HepG2 (cell line): Measurements from ENCODE around the gene SLC29A1. TPM values are rescaled to one million over a fixed set of nuclear protein-coding genes. Genes with fewer than 3 reads are reported as not detected.
A peak's percentile ranks its signal among the peaks of the same experiment; 100 is the strongest.

ENCODE experiments used
- ATAD3A ChIP-seq: sonication (generic); formaldehyde crosslinking; IDR thresholded peaks from 2 replicates; pipeline ENCODE4 v1.4.0; 2020; ENCODE audit warnings: missing genetic modification reagents
- BRCA1 ChIP-seq: sonication (generic); formaldehyde crosslinking; IDR thresholded peaks from 2 replicates; pipeline ENCODE4 v1.4.0; 2020; ENCODE audit warnings: missing genetic modification reagents
- CEBPB ChIP-seq: IDR thresholded peaks from 2 replicates; pipeline ENCODE4 v1.6.1; 2011; ENCODE audit warnings: low read depth, low read length, improper control_type of control experiment, borderline replicate concordance
- GPN1 ChIP-seq: sonication (generic); formaldehyde crosslinking; IDR thresholded peaks from 2 replicates; pipeline ENCODE4 v1.5.1; 2020; ENCODE audit warnings: missing genetic modification reagents, borderline replicate concordance
- MIER2 ChIP-seq: IDR thresholded peaks from 2 replicates; pipeline ENCODE4 v1.6.1; 2016; ENCODE audit warnings: missing biosample characterization, missing genetic modification reagents
- MIER3 ChIP-seq: IDR thresholded peaks from 2 replicates; pipeline ENCODE4 v1.6.1; 2016; ENCODE audit warnings: missing compliant biosample characterization, borderline replicate concordance
- NFYB ChIP-seq: sonication (generic); formaldehyde crosslinking; IDR thresholded peaks from 2 replicates; pipeline ENCODE4 v1.4.0; 2020; ENCODE audit warnings: missing genetic modification reagents
- PAF1 ChIP-seq: IDR thresholded peaks from 2 replicates; pipeline ENCODE4 v1.6.1; 2016; ENCODE audit warnings: missing genetic modification reagents, missing compliant biosample characterization
- PAWR ChIP-seq: sonication (generic); formaldehyde crosslinking; IDR thresholded peaks from 2 replicates; pipeline ENCODE4 v1.4.0; 2020; ENCODE audit warnings: missing genetic modification reagents, mild to moderate bottlenecking, borderline replicate concordance
- POLR2A ChIP-seq, 2 experiments: IDR thresholded peaks; 2 replicates each; pipeline ENCODE4 v1.6.1; 2011; ENCODE audit warnings: low read depth in 2 of 2, low read length in 2 of 2, mild to moderate bottlenecking in 1 of 2, moderate library complexity in 1 of 2; ENCODE audit not compliant: insufficient read depth in 1 of 2
- POLR2AphosphoS2 ChIP-seq: IDR thresholded peaks from 2 replicates; pipeline ENCODE4 v1.6.1; 2011; ENCODE audit warnings: low read depth, low read length, improper control_type of control experiment
- RFXANK ChIP-seq: IDR thresholded peaks from 2 replicates; pipeline ENCODE4 v1.6.1; 2016
- SATB2 ChIP-seq: sonication (generic); formaldehyde crosslinking; IDR thresholded peaks from 2 replicates; pipeline ENCODE4 v1.5.0; 2020; ENCODE audit warnings: missing genetic modification reagents
- SMAD1 ChIP-seq: sonication (generic); formaldehyde crosslinking; IDR thresholded peaks from 2 replicates; pipeline ENCODE4 v1.4.0; 2020; ENCODE audit warnings: missing genetic modification reagents, low read depth, mild to moderate bottlenecking, borderline replicate concordance
- SMARCE1 ChIP-seq: fragments of 450-650 bp; IDR thresholded peaks from 2 replicates; pipeline ENCODE4 v1.6.1; 2017; ENCODE audit warnings: borderline replicate concordance
- SOX13 ChIP-seq, 3 experiments: fragments of 450-650 bp in 1 of 3; sonication (generic) in 1 of 3; formaldehyde crosslinking in 1 of 3; IDR thresholded peaks in 2 of 3; conservative IDR thresholded peaks in 1 of 3; 2 replicates each; pipeline versions ENCODE4 v1.5.0 to v1.6.1; 2016 to 2020; ENCODE audit warnings: antibody characterized with exemption in 1 of 3, mild to moderate bottlenecking in 1 of 3, missing compliant biosample characterization in 1 of 3, missing genetic modification reagents in 1 of 3, moderate library complexity in 1 of 3
- SP5 ChIP-seq: IDR thresholded peaks from 2 replicates; pipeline ENCODE4 v1.6.1; 2016; ENCODE audit warnings: low read depth, borderline replicate concordance
- ZFP36 ChIP-seq: fragments of 150-350 bp; IDR thresholded peaks from 2 replicates; pipeline ENCODE4 v1.6.1; 2018; ENCODE audit warnings: borderline replicate concordance, low read length, low read depth; ENCODE audit not compliant: partially characterized antibody
- ZFP91 ChIP-seq: sonication (generic); formaldehyde crosslinking; IDR thresholded peaks from 2 replicates; pipeline ENCODE4 v1.9.0; 2022; ENCODE audit warnings: missing genetic modification reagents, mild to moderate bottlenecking, borderline replicate concordance
- ZNF24 ChIP-seq: fragments of 450-650 bp; IDR thresholded peaks from 2 replicates; pipeline ENCODE4 v1.6.1; 2017; ENCODE audit warnings: antibody characterized with exemption, mild to moderate bottlenecking
- ZNF30 ChIP-seq: sonication (generic); formaldehyde crosslinking; IDR thresholded peaks from 2 replicates; pipeline ENCODE4 v1.5.0; 2020; ENCODE audit warnings: mild to moderate bottlenecking, missing genetic modification reagents
- ZNF414 ChIP-seq: sonication (generic); formaldehyde crosslinking; IDR thresholded peaks from 2 replicates; pipeline ENCODE4 v1.5.0; 2020; ENCODE audit warnings: missing genetic modification reagents
- ZNF430 ChIP-seq: sonication (generic); formaldehyde crosslinking; IDR thresholded peaks from 2 replicates; pipeline ENCODE4 v1.9.0; 2021; ENCODE audit warnings: mild to moderate bottlenecking, missing genetic modification reagents
- ZNF761 ChIP-seq: sonication (generic); formaldehyde crosslinking; conservative IDR thresholded peaks from 2 replicates; pipeline ENCODE4 v1.4.0; 2020; ENCODE audit warnings: mild to moderate bottlenecking, missing genetic modification reagents
- ZZZ3 ChIP-seq: sonication (generic); formaldehyde crosslinking; IDR thresholded peaks from 2 replicates; pipeline ENCODE4 v1.4.0; 2020; ENCODE audit warnings: missing genetic modification reagents, mild to moderate bottlenecking, borderline replicate concordance
- polyA plus RNA-seq, 8 experiments: library from polyadenylated mRNA; depleted of rRNA in 3 of 8; stranded (reverse) in 7 of 8; unstranded in 1 of 8; fragments of >200 nt; fragmentation: Illumina TruSeq in 4 of 8; extraction: Trizol in 4 of 8; gene quantifications; 2 replicates each; pipeline versions ENCODE4 v1.2.1 to v1.2.3, GENCODE V29; 2011 to 2016; ENCODE audit warnings: low read depth in 4 of 8, missing spikeins in 1 of 8, mixed read lengths in 1 of 8; ENCODE audit not compliant: insufficient read depth in 1 of 8
- total RNA-seq, 5 experiments: library from RNA; depleted of rRNA; stranded (reverse); fragments of >200 nt; fragmentation: Illumina TruSeq; extraction: Trizol; gene quantifications; 2 replicates each; pipeline ENCODE4 v1.2.3, GENCODE V29; 2016; ENCODE audit warnings: low read depth in 1 of 5
- TF ChIP-seq, protein P1 (sequence below): sonication (generic); formaldehyde crosslinking; IDR thresholded peaks from 2 replicates; pipeline ENCODE4 v1.4.0; 2020; ENCODE audit warnings: low read depth, missing genetic modification reagents

Gene SLC29A1
- total and polyA plus RNA-seq, 2 of the 13 experiments (the other 11 are each of a cell fraction or from before 2014, with no cell fraction given) = 43.2 to 106 TPM

- TF ChIP-seq POLR2AphosphoS2 (no peak), ZFP36 (no peak), BRCA1 (peak; percentile 87; the same call in 1 of the 2 replicates), SATB2 (CRISPR knock-in tag) (peak; percentile 70; the same call in 1 of the 2 replicates), GPN1 (CRISPR knock-in tag) (no peak), SP5 (CRISPR knock-in tag) (peak; percentile 76), ZNF30 (CRISPR knock-in tag) (no peak), CEBPB (no peak), ZZZ3 (no peak; the same call in 1 of the 2 replicates), ZFP91 (CRISPR knock-in tag) (peak; percentile 64; the same call in 1 of the 2 replicates), ZNF761 (CRISPR knock-in tag) (peak; percentile 76; the same call in 1 of the 2 replicates), ZNF24 (no peak), PAF1 (no peak), SOX13 (IDR thresholded peaks at IDR 0.05) (no peak), SOX13 (CRISPR knock-in tag; conservative IDR thresholded peaks at IDR 0.05 in 1 of 2, IDR thresholded peaks at IDR 0.05 in 1 of 2) (no peak), RFXANK (CRISPR knock-in tag) (no peak), SMAD1 (CRISPR knock-in tag) (peak; percentile 59; the same call in 1 of the 2 replicates), MIER3 (peak; percentile 34; the same call in 1 of the 2 replicates), POLR2A (IDR thresholded peaks at IDR 0.05; ENCODE audit: insufficient read depth in 1 of 2, low read depth in 2 of 2, low read length in 2 of 2) (no peak), ATAD3A (no peak), ZNF430 (peak; percentile 75), NFYB (peak; percentile 58), MIER2 (CRISPR knock-in tag) (0 out of 2 replicates have a peak, but pooled peaks have one; percentile 47), PAWR (CRISPR knock-in tag) (no peak), SMARCE1 (no peak), ZNF414 (CRISPR knock-in tag) (no peak; the same call in 1 of the 2 replicates)
- TF ChIP-seq, protein P1, sequence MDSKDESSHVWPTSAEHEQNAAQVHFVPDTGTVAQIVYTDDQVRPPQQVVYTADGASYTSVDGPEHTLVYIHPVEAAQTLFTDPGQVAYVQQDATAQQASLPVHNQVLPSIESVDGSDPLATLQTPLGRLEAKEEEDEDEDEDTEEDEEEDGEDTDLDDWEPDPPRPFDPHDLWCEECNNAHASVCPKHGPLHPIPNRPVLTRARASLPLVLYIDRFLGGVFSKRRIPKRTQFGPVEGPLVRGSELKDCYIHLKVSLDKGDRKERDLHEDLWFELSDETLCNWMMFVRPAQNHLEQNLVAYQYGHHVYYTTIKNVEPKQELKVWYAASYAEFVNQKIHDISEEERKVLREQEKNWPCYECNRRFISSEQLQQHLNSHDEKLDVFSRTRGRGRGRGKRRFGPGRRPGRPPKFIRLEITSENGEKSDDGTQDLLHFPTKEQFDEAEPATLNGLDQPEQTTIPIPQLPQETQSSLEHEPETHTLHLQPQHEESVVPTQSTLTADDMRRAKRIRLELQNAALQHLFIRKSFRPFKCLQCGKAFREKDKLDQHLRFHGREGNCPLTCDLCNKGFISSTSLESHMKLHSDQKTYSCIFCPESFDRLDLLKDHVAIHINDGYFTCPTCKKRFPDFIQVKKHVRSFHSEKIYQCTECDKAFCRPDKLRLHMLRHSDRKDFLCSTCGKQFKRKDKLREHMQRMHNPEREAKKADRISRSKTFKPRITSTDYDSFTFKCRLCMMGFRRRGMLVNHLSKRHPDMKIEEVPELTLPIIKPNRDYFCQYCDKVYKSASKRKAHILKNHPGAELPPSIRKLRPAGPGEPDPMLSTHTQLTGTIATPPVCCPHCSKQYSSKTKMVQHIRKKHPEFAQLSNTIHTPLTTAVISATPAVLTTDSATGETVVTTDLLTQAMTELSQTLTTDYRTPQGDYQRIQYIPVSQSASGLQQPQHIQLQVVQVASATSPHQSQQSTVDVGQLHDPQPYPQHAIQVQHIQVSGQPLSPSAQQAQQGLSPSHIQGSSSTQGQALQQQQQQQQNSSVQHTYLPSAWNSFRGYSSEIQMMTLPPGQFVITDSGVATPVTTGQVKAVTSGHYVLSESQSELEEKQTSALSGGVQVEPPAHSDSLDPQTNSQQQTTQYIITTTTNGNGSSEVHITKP (CRISPR knock-in tag) = no peak
These were observed 4.2 kb upstream of the SLC29A1 start (continued) for GRCh38 chr6:44219053-44219814.
